Measurements from ENCODE around the gene CATSPER1.

DNA sequence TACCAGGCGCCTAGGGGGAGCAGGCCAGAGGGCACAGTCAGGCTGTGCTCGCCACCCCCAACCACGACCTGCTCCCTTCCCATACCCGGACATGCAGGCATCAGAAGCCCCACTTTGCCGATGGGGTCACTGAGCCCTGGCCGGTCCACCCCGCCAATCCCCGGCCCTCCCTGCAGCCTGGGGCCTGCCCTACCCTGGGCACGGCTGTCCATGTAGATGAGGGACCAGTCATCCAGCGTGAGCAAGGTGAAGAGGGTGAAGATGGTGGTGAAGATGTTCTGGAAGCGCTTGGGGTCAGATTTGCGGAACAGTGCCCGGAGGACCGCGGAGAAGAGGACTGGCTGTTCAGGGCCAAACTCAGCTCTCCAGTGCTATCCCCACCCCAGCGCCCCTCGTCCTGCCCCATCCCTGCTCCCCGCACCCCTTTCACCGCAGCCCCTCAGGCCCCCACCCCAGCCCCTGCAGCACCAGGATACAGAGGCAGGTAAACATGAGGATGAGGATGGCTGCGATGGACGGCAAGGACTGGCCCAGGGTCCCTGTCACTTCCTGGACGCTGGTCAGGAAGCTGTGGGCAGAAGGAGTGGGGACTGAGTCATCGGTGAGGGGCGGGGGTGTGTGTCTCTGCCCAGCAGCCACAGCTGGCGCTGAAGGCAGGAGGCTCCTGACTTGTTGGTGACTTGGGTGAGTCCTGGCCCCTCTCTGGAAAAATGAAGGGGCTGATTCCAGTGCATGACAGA, 5.5 kb downstream of the CATSPER1 start:
- no peak for TF ChIP-seq SNAI2 (CRISPR knock-in tag; IDR thresholded peaks at IDR 0.05)
- no peak for TF ChIP-seq CSDC2 (CRISPR knock-in tag; IDR thresholded peaks at IDR 0.05)
- no peak for TF ChIP-seq OSR1 (CRISPR knock-in tag; IDR thresholded peaks at IDR 0.05)
- TF ChIP-seq, protein P1, sequence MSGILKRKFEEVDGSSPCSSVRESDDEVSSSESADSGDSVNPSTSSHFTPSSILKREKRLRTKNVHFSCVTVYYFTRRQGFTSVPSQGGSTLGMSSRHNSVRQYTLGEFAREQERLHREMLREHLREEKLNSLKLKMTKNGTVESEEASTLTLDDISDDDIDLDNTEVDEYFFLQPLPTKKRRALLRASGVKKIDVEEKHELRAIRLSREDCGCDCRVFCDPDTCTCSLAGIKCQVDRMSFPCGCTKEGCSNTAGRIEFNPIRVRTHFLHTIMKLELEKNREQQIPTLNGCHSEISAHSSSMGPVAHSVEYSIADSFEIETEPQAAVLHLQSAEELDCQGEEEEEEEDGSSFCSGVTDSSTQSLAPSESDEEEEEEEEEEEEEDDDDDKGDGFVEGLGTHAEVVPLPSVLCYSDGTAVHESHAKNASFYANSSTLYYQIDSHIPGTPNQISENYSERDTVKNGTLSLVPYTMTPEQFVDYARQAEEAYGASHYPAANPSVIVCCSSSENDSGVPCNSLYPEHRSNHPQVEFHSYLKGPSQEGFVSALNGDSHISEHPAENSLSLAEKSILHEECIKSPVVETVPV (CRISPR knock-in tag; IDR thresholded peaks at IDR 0.05) = no peak
- no peak for TF ChIP-seq BACH2 (CRISPR knock-in tag; IDR thresholded peaks at IDR 0.05; ENCODE audit: borderline replicate concordance)
- no peak for TF ChIP-seq ZNF8 (CRISPR knock-in tag; IDR thresholded peaks at IDR 0.05)
- no peak for TF ChIP-seq ZNF70 (CRISPR knock-in tag; IDR thresholded peaks at IDR 0.05)
- TF ChIP-seq, protein P2, sequence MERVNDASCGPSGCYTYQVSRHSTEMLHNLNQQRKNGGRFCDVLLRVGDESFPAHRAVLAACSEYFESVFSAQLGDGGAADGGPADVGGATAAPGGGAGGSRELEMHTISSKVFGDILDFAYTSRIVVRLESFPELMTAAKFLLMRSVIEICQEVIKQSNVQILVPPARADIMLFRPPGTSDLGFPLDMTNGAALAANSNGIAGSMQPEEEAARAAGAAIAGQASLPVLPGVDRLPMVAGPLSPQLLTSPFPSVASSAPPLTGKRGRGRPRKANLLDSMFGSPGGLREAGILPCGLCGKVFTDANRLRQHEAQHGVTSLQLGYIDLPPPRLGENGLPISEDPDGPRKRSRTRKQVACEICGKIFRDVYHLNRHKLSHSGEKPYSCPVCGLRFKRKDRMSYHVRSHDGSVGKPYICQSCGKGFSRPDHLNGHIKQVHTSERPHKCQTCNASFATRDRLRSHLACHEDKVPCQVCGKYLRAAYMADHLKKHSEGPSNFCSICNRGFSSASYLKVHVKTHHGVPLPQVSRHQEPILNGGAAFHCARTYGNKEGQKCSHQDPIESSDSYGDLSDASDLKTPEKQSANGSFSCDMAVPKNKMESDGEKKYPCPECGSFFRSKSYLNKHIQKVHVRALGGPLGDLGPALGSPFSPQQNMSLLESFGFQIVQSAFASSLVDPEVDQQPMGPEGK (CRISPR knock-in tag; IDR thresholded peaks at IDR 0.05; ENCODE audit: borderline replicate concordance) = no peak
- TF ChIP-seq ISL1 (CRISPR knock-in tag; IDR thresholded peaks at IDR 0.05) = no peak
- TF ChIP-seq TOX (CRISPR knock-in tag; IDR thresholded peaks at IDR 0.05; ENCODE audit: borderline replicate concordance) = no peak
- TF ChIP-seq, protein P3, sequence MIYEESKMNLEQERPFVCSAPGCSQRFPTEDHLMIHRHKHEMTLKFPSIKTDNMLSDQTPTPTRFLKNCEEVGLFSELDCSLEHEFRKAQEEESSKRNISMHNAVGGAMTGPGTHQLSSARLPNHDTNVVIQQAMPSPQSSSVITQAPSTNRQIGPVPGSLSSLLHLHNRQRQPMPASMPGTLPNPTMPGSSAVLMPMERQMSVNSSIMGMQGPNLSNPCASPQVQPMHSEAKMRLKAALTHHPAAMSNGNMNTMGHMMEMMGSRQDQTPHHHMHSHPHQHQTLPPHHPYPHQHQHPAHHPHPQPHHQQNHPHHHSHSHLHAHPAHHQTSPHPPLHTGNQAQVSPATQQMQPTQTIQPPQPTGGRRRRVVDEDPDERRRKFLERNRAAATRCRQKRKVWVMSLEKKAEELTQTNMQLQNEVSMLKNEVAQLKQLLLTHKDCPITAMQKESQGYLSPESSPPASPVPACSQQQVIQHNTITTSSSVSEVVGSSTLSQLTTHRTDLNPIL (CRISPR knock-in tag; IDR thresholded peaks at IDR 0.05; ENCODE audit: low read depth) = no peak
- no peak for TF ChIP-seq ARNTL (CRISPR knock-in tag; IDR thresholded peaks at IDR 0.05; ENCODE audit: borderline replicate concordance, low read depth)
- no peak for TF ChIP-seq PPARA (CRISPR knock-in tag; IDR thresholded peaks at IDR 0.05; ENCODE audit: borderline replicate concordance)
